ENCODE results near the gene TAMM41.

DNA sequence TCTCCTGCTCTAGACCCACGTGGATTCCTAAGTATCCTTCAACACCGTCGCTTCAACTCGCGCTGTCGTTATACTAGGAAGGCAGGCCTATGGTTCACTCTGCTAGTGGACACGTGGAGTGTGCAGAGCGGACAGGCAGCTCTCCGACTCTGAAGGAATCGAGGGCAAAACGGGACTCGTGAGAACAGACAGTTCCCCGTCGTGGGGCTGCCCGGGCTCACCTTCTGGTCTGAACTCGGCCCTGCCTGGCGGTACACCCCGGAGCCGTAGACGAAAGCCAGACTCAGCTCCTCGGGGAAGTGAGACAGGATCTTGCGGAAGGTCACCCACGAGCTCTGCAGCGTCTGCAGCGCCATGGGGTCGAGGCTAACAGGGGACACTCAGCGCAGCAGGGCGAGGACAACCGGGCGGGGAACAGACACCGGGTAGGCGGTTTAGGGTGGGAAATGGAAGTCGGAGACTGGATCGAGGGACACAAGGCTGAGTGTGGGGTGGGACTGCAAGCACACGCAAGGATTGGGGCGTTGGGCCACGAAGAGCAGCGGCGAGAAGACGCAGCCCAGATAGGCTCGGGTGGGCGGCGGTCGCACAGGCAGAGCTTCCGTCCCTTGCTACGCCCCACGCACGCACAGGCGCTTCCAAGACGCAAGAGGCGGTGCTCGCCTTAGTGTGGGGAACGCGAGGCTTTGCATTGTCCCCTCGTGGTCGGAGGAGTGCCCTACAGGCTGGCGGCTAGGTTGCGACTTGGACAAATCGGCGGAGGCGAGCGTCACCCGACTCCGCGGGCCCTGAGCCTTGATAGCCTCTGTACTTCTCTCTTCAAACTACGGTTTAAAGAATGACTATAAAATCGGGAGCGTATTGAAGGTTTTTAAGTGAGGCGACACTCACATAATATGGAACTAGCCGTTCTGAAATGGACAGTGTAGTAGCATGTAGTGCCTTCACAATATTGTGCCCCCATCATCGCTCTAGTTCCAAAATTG is at the start of gene TAMM41:
- no peak for TF ChIP-seq EZH2 (IDR thresholded peaks at IDR 0.05)
- TF ChIP-seq, protein P1, sequence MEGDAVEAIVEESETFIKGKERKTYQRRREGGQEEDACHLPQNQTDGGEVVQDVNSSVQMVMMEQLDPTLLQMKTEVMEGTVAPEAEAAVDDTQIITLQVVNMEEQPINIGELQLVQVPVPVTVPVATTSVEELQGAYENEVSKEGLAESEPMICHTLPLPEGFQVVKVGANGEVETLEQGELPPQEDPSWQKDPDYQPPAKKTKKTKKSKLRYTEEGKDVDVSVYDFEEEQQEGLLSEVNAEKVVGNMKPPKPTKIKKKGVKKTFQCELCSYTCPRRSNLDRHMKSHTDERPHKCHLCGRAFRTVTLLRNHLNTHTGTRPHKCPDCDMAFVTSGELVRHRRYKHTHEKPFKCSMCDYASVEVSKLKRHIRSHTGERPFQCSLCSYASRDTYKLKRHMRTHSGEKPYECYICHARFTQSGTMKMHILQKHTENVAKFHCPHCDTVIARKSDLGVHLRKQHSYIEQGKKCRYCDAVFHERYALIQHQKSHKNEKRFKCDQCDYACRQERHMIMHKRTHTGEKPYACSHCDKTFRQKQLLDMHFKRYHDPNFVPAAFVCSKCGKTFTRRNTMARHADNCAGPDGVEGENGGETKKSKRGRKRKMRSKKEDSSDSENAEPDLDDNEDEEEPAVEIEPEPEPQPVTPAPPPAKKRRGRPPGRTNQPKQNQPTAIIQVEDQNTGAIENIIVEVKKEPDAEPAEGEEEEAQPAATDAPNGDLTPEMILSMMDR (IDR thresholded peaks at IDR 0.05), result peak; percentile 68

All from neural progenitor cell (in vitro differentiated cells).